Ovary (tissue), 9 donors: ENCODE data around the gene GFRA1. TPM values are rescaled to one million over a fixed set of nuclear protein-coding genes. Genes with fewer than 3 reads are reported as not detected.

ENCODE experiments used
- DNase-seq, 5 donors: peaks; one replicate each; pipeline ENCODE4 v3.0.0-alpha.2; 2019 to 2020
- H3K27ac ChIP-seq, 2 donors: fragments of 200-600 bp; one replicate each; pipeline versions ENCODE4 v1.5.1 to v1.8.0; 2019 to 2022
- H3K27me3 ChIP-seq: fragments of 200-600 bp; one replicate; pipeline ENCODE4 v1.8.0; 2022
- H3K36me3 ChIP-seq: fragments of 200-600 bp; sonication (generic); one replicate; pipeline ENCODE4 v1.5.1; 2019
- H3K4me1 ChIP-seq: one replicate; pipeline ENCODE4 v1.8.1; 2013; ENCODE audit warnings: mild to moderate bottlenecking, moderate library complexity; ENCODE audit not compliant: insufficient read depth
- H3K4me3 ChIP-seq: fragments of 200-600 bp; sonication (generic); one replicate; pipeline ENCODE4 v1.5.1; 2017
- H3K9me3 ChIP-seq, 2 donors: fragments of 200-600 bp in 1 of 2; sonication (generic) in 1 of 2; one replicate each; pipeline versions ENCODE4 v1.5.1 to v1.8.1; 2013 to 2019; ENCODE audit warnings: mild to moderate bottlenecking in 1 of 2, moderate library complexity in 1 of 2
- CTCF ChIP-seq, 3 donors: fragments of 450-650 bp in 2 of 3; fragments of 200-600 bp in 1 of 3; IDR thresholded peaks; one replicate each; pipeline versions ENCODE4 v1.5.1 to v1.8.0; 2016 to 2022; ENCODE audit warnings: antibody characterized with exemption in 3 of 3, mild to moderate bottlenecking in 1 of 3
- EP300 ChIP-seq: sonication (generic); formaldehyde crosslinking; IDR thresholded peaks from one replicate; pipeline ENCODE4 v1.6.1; 2017; ENCODE audit warnings: antibody characterized with exemption
- POLR2A ChIP-seq: fragments of 450-650 bp; IDR thresholded peaks from one replicate; pipeline ENCODE4 v1.6.1; 2017; ENCODE audit warnings: antibody characterized with exemption, mild to moderate bottlenecking, moderate library complexity
- WGBS, 3 donors: extraction: QIAGEN DNeasy Blood & Tissue Kit in 1 of 3; methylation state at CpG; one replicate each; pipeline versions ENCODE4 v1.1.5 to v1.1.7; 2013 to 2017; 5-methylcytosine and 5-hydroxymethylcytosine counted together
- intact Hi-C, 4 donors: fragments of 100-400 bp; cut with DNase I; formaldehyde crosslinking; loops; one replicate each; pipeline versions ENCODE4 v1.11.0 to v1.15.1; 2022 to 2023
- polyA plus RNA-seq, 2 donors: library from polyadenylated mRNA; stranded (reverse); fragments of 200-250 nt in 1 of 2; fragments of 350-450 nt in 1 of 2; fragmentation: Illumina TruSeq in 1 of 2; extraction: RNeasy Lipid Tissue Mini Kit (QIAGEN cat#74804) in 1 of 2; gene quantifications; one replicate each; pipeline ENCODE4 v1.2.3, GENCODE V29; 2013 to 2014
- total RNA-seq, 7 donors: library from RNA; depleted of rRNA in 2 of 7; stranded (reverse); fragments of >200 nt in 2 of 7; fragmentation: NEBNext Ultra II Directional in 3 of 7; extraction: Animal tissue kit (Norgen Biotek cat#: 25700) in 3 of 7; gene quantifications; one replicate each; pipeline versions ENCODE4 v1.1.0 to v1.2.4, GENCODE V29; 2016 to 2023
- donor health status: DM: no; HTN: no; CAD: no; lungs with moderate emphysema.
- donor health status: DM: no; HTN: no; CAD: no.
- donor health status: Bipolar disorder and iron deficiency.
- donor health status: DM: yes; HTN: yes; CAD: no.
- donor health status: DM: no; HTN: no; CAD: no.
- donor health status: DM: yes; HTN: yes; CAD: no.

GFRA1 gene
- total and polyA plus RNA-seq, 9 donors: 3.1 to 28.4 (median 11.8) TPM

- H3K4me1 ChIP-seq: no peaks in the 10 kb centered on the region
- DNase-seq: no peak
- no peaks in the 10 kb centered on the region for H3K27me3 ChIP-seq
- H3K36me3 ChIP-seq: no peaks in the 10 kb centered on the region
- intact Hi-C loops: no loop called here
- 83 to 91% (median 87%) methylated on average over 6 of the region's 6 CpGs for WGBS, 3 donors
- no peak overlapping the region for H3K4me3 ChIP-seq
- TF ChIP-seq EP300: no peak
- no peak for TF ChIP-seq POLR2A
- no peak for TF ChIP-seq CTCF (IDR thresholded peaks at IDR 0.05)
- H3K9me3 ChIP-seq: no peaks in the 10 kb centered on the region
- H3K27ac ChIP-seq: no peak overlapping the region
Measured at GRCh38 chr10:116026725-116027124, 246.3 kb downstream of the GFRA1 start.

GRCh38 chr10:116026315-116026714 is 246.7 kb downstream of the GFRA1 start:
- Histone ChIP-seq H3K4me1 (no peaks in the 10 kb centered on the region), H3K36me3 (no peaks in the 10 kb centered on the region), H3K27me3 (no peaks in the 10 kb centered on the region), H3K9me3 (no peaks in the 10 kb centered on the region), H3K27ac (no peak overlapping the region), H3K4me3 (no peak overlapping the region)
- DNase-seq: no peak
- intact Hi-C loops: no loop called here
- TF ChIP-seq EP300: no peak
- no peak for TF ChIP-seq POLR2A
- no peak for TF ChIP-seq CTCF (IDR thresholded peaks at IDR 0.05)
- 88 to 100% (median 88%) methylated on average over 1 of the region's 1 CpG for whole genome bisulfite sequencing, 3 donors

GRCh38 chr10:116024271-116024878 is 248.6 kb downstream of the GFRA1 start:
- Histone ChIP-seq H3K4me1 (no peaks in the 10 kb centered on the region), H3K9me3 (no peaks in the 10 kb centered on the region), H3K4me3 (no peak overlapping the region), H3K27ac (no peak overlapping the region), H3K36me3 (no peaks in the 10 kb centered on the region), H3K27me3 (no peaks in the 10 kb centered on the region)
- 59 to 71% (median 64%) methylated on average over 3 of the region's 3 CpGs for WGBS, 3 donors
- no peak for DNase-seq
- intact Hi-C loops: no loop called here
- no peak for TF ChIP-seq CTCF (IDR thresholded peaks at IDR 0.05)
- no peak for TF ChIP-seq POLR2A
- TF ChIP-seq EP300: no peak

- Histone ChIP-seq H3K4me1 (no peaks in the 10 kb centered on the region), H3K36me3 (no peaks in the 10 kb centered on the region), H3K9me3 (no peaks in the 10 kb centered on the region), H3K4me3 (no peak overlapping the region), H3K27ac (no peak overlapping the region), H3K27me3 (no peaks in the 10 kb centered on the region)
- no peak for DNase-seq
- 81 to 91% (median 87%) methylated on average over 2 of the region's 2 CpGs for WGBS, 3 donors
- intact Hi-C loops: no loop called here
- no peak for TF ChIP-seq POLR2A
- TF ChIP-seq CTCF (IDR thresholded peaks at IDR 0.05): no peak
- TF ChIP-seq EP300: no peak
Measured at GRCh38 chr10:116017405-116017804, 255.6 kb downstream of the GFRA1 start.
